B cell (primary cell): Measurements from ENCODE around the gene MRPS9. TPM values are rescaled to one million over a fixed set of nuclear protein-coding genes. Genes with fewer than 3 reads are reported as not detected.

Source experiments
- ATAC-seq: fragments of 200-7000 bp; cut with Tn5 transposase; one replicate; pipeline ENCODE4 v1.10.0; 2021; ENCODE audit warnings: low read depth, mild to moderate bottlenecking, moderate number of reproducible peaks, moderate library complexity
- CTCF ChIA-PET: fragments of 350-600 bp; sonication (Branson Sonifier 250); formaldehyde crosslinking; loops from one replicate; lab custom pipeline; 2021; ENCODE audit warnings: antibody characterized with exemption, inconsistent platforms; lab: Charles Lee
- POLR2A ChIA-PET: fragments of 350-600 bp; sonication (Branson Sonifier 250); formaldehyde crosslinking; loops from one replicate; lab custom pipeline; 2021; ENCODE audit warnings: antibody characterized with exemption; lab: Charles Lee
- DNase-seq: peaks from one replicate; pipeline ENCODE4 v3.0.0; 2013
- H2AFZ ChIP-seq: 2 replicates; pipeline ENCODE4 v1.6.1; 2012; ENCODE audit warnings: mild to moderate bottlenecking, low read depth, low read length; ENCODE audit not compliant: insufficient read depth, poor library complexity, severe bottlenecking
- H3K27ac ChIP-seq, 2 donors: 1 replicate in 1 of 2; 2 replicates in 1 of 2; pipeline ENCODE4 v1.5.1; 2012 to 2013; ENCODE audit warnings: low read length in 2 of 2, mild to moderate bottlenecking in 2 of 2, moderate library complexity in 1 of 2
- H3K27me3 ChIP-seq, 4 experiments: fragments of 200-600 bp in 1 of 4; sonication (generic) in 1 of 4; replicated peaks in 1 of 4; 1 replicate in 2 of 4; 2 replicates in 2 of 4; pipeline versions ENCODE4 v1.6.1 to v1.7.0; 2013 to 2016; ENCODE audit warnings: low read length in 3 of 4, mild to moderate bottlenecking in 2 of 4, mixed read lengths in 1 of 4, moderate library complexity in 1 of 4; ENCODE audit not compliant: insufficient read depth in 4 of 4, control insufficient read depth in 3 of 4; ENCODE audit errors: control extremely low read depth in 1 of 4
- H3K36me3 ChIP-seq, 2 experiments: replicated peaks in 1 of 2; 1 replicate in 1 of 2; 2 replicates in 1 of 2; pipeline versions ENCODE4 v1.6.1 to v1.7.1; 2013; ENCODE audit warnings: low read length in 1 of 2; ENCODE audit not compliant: insufficient read depth in 2 of 2, control insufficient read depth in 1 of 2; ENCODE audit errors: control extremely low read depth in 1 of 2, extremely low read depth in 1 of 2
- H3K4me1 ChIP-seq, 2 donors: fragments of 200-600 bp in 1 of 2; sonication (generic) in 1 of 2; 1 replicate in 1 of 2; 2 replicates in 1 of 2; pipeline versions ENCODE4 v1.5.1 to v1.6.1; 2013 to 2017; ENCODE audit warnings: low read length in 2 of 2; ENCODE audit not compliant: control insufficient read depth in 2 of 2, insufficient read depth in 2 of 2
- H3K4me2 ChIP-seq: replicated peaks from 2 replicates; pipeline ENCODE3; 2012; ENCODE audit warnings: mild to moderate bottlenecking, low read depth, low read length; ENCODE audit not compliant: poor library complexity, severe bottlenecking
- H3K4me3 ChIP-seq, 5 experiments: fragments of 200-600 bp in 1 of 5; sonication (generic) in 1 of 5; 1 replicate in 3 of 5; 2 replicates in 2 of 5; pipeline versions ENCODE4 v1.5.1 to v1.7.0; 2011 to 2016; ENCODE audit warnings: low read length in 4 of 5, mild to moderate bottlenecking in 4 of 5, low read depth in 2 of 5, control low read depth in 1 of 5, moderate library complexity in 1 of 5; ENCODE audit not compliant: insufficient read depth in 1 of 5; ENCODE audit errors: control extremely low read depth in 1 of 5, extremely low read depth in 1 of 5
- H3K79me2 ChIP-seq: fragments of 200-600 bp; sonication (generic); one replicate; pipeline ENCODE4 v1.6.0; 2016; ENCODE audit warnings: low read length; ENCODE audit not compliant: control insufficient read depth, insufficient read depth
- H3K9ac ChIP-seq: fragments of 200-600 bp; sonication (generic); 2 replicates; pipeline ENCODE4 v1.6.1; 2017; ENCODE audit warnings: mild to moderate bottlenecking, low read length, moderate library complexity
- H3K9me3 ChIP-seq, 3 donors: one replicate each; pipeline versions ENCODE4 v1.6.1 to v1.7.1; 2013; ENCODE audit warnings: low read length in 2 of 3; ENCODE audit not compliant: control insufficient read depth in 2 of 3, insufficient read depth in 1 of 3; ENCODE audit errors: control extremely low read depth in 1 of 3
- H4K20me1 ChIP-seq: 2 replicates; pipeline ENCODE4 v1.6.0; 2012; ENCODE audit warnings: mild to moderate bottlenecking, low read length; ENCODE audit not compliant: insufficient read depth, control insufficient read depth, poor library complexity, severe bottlenecking
- H3K27ac Mint-ChIP-seq: one replicate; pipeline ENCODE4 v1.8.0; 2021; ENCODE audit warnings: mixed read lengths
- H3K27me3 Mint-ChIP-seq: one replicate; pipeline ENCODE4 v1.8.0; 2021; ENCODE audit warnings: mixed read lengths
- H3K4me1 Mint-ChIP-seq: one replicate; pipeline ENCODE4 v1.8.0; 2021; ENCODE audit warnings: mixed read lengths
- H3K4me3 Mint-ChIP-seq: one replicate; pipeline ENCODE4 v1.8.0; 2021; ENCODE audit warnings: mixed read lengths
- H3K9me3 Mint-ChIP-seq: one replicate; pipeline ENCODE4 v1.8.0; 2022; ENCODE audit warnings: mixed read lengths; ENCODE audit not compliant: insufficient read depth
- EZH2 ChIP-seq: IDR thresholded peaks from 2 replicates; pipeline ENCODE4 v1.6.1; 2012; ENCODE audit warnings: borderline replicate concordance, low read depth, mild to moderate bottlenecking, moderate library complexity, low read length; ENCODE audit not compliant: insufficient read depth, poor library complexity, severe bottlenecking
- WGBS: methylation state at CpG from one replicate; pipeline ENCODE4 v1.1.5; 2013; ENCODE audit warnings: missing lambda C conversion rate; ENCODE audit not compliant: insufficient coverage; 5-methylcytosine and 5-hydroxymethylcytosine counted together
- intact Hi-C: fragments of 100-400 bp; cut with micrococcal nuclease; formaldehyde crosslinking; loops from one replicate; pipeline ENCODE4 v1.10.0; 2022
- polyA plus RNA-seq: library from polyadenylated mRNA; depleted of rRNA; stranded (reverse); fragments of >200 nt; gene quantifications from 2 replicates; pipeline ENCODE4 v1.2.3, GENCODE V29; 2012
- total RNA-seq, 2 donors: library from RNA; stranded (reverse); fragments of 120-200 nt in 1 of 2; gene quantifications; 1 replicate in 1 of 2; 2 replicates in 1 of 2; pipeline versions ENCODE4 v1.2.3 to v1.2.4, GENCODE V29; 2013 to 2022
- TF ChIP-seq, protein P1 (sequence below): fragments of 200-600 bp; IDR thresholded peaks from one replicate; pipeline ENCODE4 v1.8.0; 2022; ENCODE audit warnings: antibody characterized with exemption, mild to moderate bottlenecking

MRPS9 gene
- total and polyA plus RNA-seq, 2 donors (not counting 1 experiment from before 2014, with no cell fraction given) = 13.0 to 19.8 TPM

DNA sequence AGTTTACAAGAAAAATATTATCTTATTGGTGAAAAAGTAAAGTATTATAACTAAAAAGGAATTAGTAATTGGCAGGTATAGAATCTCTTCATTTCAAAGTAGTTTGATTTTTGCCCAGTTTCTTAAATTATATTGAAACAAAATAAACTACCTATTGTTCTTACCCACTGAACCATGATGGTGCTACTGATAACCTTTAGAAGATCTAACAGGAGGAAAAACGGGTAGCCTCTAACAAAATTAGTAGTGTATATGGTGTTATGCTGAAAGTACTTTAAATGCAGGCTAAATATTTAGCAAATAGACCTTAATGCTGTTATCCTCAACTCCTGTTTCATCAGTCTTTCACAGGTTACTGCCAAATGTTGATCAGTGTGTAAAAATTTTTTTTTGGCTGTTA lies 19.1 kb downstream of the MRPS9 start:
- ChIA-PET CTCF (interaction anchor here (1.5 kb wide), 1 partner anchor 59 kb away, joined by 3 read pairs; no protein-coding TSS in a partner anchor), POLR2A (no interaction called here)
- Mint-ChIP-seq H3K4me3 (no peak overlapping the region), H3K27me3 (no peaks in the 10 kb centered on the region), H3K27ac (no peak overlapping the region), H3K9me3 (peaks cover 1% of the 10 kb centered on the region), H3K4me1 (peaks cover 8% of the 10 kb centered on the region)
- Histone ChIP-seq H3K36me3 (peaks cover 0 to 2% of the 10 kb centered on the region in 2 experiments), H3K79me2 (peaks cover 37% of the 10 kb centered on the region), H3K27ac (no peak overlapping the region), H4K20me1 (peaks cover 9% of the 10 kb centered on the region), H3K9me3 (peaks cover 0 to 3% (median 0%) of the 10 kb centered on the region in 3 donors), H3K4me1 (no peaks in the 10 kb centered on the region), H3K9ac (no peak overlapping the region), H2AFZ (no peak overlapping the region), H3K4me3 (no peak overlapping the region), H3K27me3 (no peaks in the 10 kb centered on the region), H3K4me2 (no peak overlapping the region)
- intact Hi-C loops = no loop called here
- no peak for ATAC-seq
- no CpG with 5 or more reads among the region's 1 CpG for WGBS
- no peak for TF ChIP-seq EZH2
- TF ChIP-seq, protein P1, sequence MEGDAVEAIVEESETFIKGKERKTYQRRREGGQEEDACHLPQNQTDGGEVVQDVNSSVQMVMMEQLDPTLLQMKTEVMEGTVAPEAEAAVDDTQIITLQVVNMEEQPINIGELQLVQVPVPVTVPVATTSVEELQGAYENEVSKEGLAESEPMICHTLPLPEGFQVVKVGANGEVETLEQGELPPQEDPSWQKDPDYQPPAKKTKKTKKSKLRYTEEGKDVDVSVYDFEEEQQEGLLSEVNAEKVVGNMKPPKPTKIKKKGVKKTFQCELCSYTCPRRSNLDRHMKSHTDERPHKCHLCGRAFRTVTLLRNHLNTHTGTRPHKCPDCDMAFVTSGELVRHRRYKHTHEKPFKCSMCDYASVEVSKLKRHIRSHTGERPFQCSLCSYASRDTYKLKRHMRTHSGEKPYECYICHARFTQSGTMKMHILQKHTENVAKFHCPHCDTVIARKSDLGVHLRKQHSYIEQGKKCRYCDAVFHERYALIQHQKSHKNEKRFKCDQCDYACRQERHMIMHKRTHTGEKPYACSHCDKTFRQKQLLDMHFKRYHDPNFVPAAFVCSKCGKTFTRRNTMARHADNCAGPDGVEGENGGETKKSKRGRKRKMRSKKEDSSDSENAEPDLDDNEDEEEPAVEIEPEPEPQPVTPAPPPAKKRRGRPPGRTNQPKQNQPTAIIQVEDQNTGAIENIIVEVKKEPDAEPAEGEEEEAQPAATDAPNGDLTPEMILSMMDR = no peak
- no peak for DNase-seq

DNA sequence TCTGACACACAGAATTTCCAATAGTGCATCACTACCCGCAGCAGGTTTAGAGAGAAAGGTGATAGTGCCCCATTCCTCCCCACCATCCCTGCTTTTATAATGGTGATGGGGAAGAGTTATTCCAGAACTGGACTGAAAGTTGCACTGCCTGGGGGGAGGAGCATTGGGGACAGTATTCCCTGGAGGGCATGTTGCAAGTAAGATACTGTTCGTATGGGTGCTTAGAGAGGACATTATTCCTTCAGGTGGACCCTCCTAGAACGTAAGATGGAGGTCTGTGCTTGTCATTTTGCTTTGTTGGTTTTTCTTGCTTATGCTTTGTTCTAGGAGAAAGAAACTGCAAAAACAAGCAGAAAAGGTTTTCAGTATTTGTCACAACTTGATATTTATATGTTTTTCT lies 23.7 kb downstream of the MRPS9 start:
- Histone ChIP-seq H3K27ac (no peak overlapping the region), H2AFZ (no peak overlapping the region), H3K27me3 (no peaks in the 10 kb centered on the region), H3K4me3 (no peak overlapping the region), H4K20me1 (peaks cover 9% of the 10 kb centered on the region), H3K9ac (no peak overlapping the region), H3K4me1 (no peaks in the 10 kb centered on the region), H3K4me2 (no peak overlapping the region), H3K9me3 (no peaks in the 10 kb centered on the region), H3K36me3 (peaks cover 0 to 4% of the 10 kb centered on the region in 2 experiments), H3K79me2 (peaks cover 25% of the 10 kb centered on the region)
- TF ChIP-seq, protein P1 = no peak
- TF ChIP-seq EZH2 = no peak
- no peak for ATAC-seq
- no peak for DNase-seq
- 94% methylated on average over 2 of the region's 3 CpGs for WGBS
- no peak overlapping the region for H3K27ac Mint-ChIP-seq
- CTCF ChIA-PET = no interaction called here
- peaks cover 5% of the 10 kb centered on the region for H3K4me1 Mint-ChIP-seq
- intact Hi-C loops = no loop called here
- H3K4me3 Mint-ChIP-seq = no peak overlapping the region
- POLR2A ChIA-PET = no interaction called here
- no peaks in the 10 kb centered on the region for H3K9me3 Mint-ChIP-seq
- no peaks in the 10 kb centered on the region for H3K27me3 Mint-ChIP-seq
